Transverse colon (tissue), 4 donors: ENCODE measurements around the gene MTHFD1. TPM values are rescaled to one million over a fixed set of nuclear protein-coding genes. Genes with fewer than 3 reads are reported as not detected.

Experiments
- DNase-seq: peaks from one replicate; pipeline ENCODE4 v3.0.0-alpha.2; 2019
- H3K27ac ChIP-seq, 4 donors: fragments of 200-600 bp; sonication (generic); 2 replicates each; pipeline ENCODE4 v1.5.1; 2016 to 2018; ENCODE audit warnings: inconsistent platforms in 4 of 4
- H3K27me3 ChIP-seq: fragments of 200-600 bp; sonication (generic); 2 replicates; pipeline ENCODE4 v1.5.1; 2017; ENCODE audit warnings: inconsistent platforms
- H3K36me3 ChIP-seq, 4 donors: fragments of 200-600 bp; sonication (generic); 2 replicates each; pipeline ENCODE4 v1.5.1; 2017 to 2019; ENCODE audit warnings: inconsistent platforms in 4 of 4
- H3K4me1 ChIP-seq, 4 donors: fragments of 200-600 bp; sonication (generic); 2 replicates each; pipeline ENCODE4 v1.5.1; 2017 to 2020; ENCODE audit warnings: inconsistent platforms in 4 of 4
- H3K4me3 ChIP-seq, 4 donors: fragments of 200-600 bp; sonication (generic); 1 replicate in 1 of 4; 2 replicates in 3 of 4; pipeline versions ENCODE4 v1.5.1 to v1.6.1; 2017 to 2019; ENCODE audit warnings: inconsistent platforms in 4 of 4
- H3K9me3 ChIP-seq, 2 donors: fragments of 200-600 bp; sonication (generic); 2 replicates each; pipeline ENCODE4 v1.5.1; 2017 to 2019; ENCODE audit warnings: inconsistent platforms in 2 of 2
- CTCF ChIP-seq, 5 experiments: fragments of 200-600 bp in 3 of 5; fragments of 450-650 bp in 2 of 5; sonication (generic) in 3 of 5; IDR thresholded peaks; 1 replicate in 2 of 5; 2 replicates in 3 of 5; pipeline ENCODE4 v1.5.1; 2016 to 2017; ENCODE audit warnings: antibody characterized with exemption in 5 of 5, inconsistent platforms in 3 of 5, mild to moderate bottlenecking in 2 of 5, moderate library complexity in 1 of 5
- EP300 ChIP-seq: sonication (generic); formaldehyde crosslinking; IDR thresholded peaks from one replicate; pipeline ENCODE4 v1.6.1; 2017; ENCODE audit warnings: antibody characterized with exemption, low read depth
- POLR2A ChIP-seq: fragments of 450-650 bp; IDR thresholded peaks from one replicate; pipeline ENCODE4 v1.6.1; 2016; ENCODE audit warnings: antibody characterized with exemption, mild to moderate bottlenecking, moderate library complexity
- POLR2AphosphoS5 ChIP-seq, 3 donors: sonication (generic); formaldehyde crosslinking; IDR thresholded peaks; one replicate each; pipeline ENCODE4 v1.6.1; 2016; ENCODE audit warnings: antibody characterized with exemption in 3 of 3
- WGBS, 2 donors: methylation state at CpG; one replicate each; pipeline ENCODE4 v1.1.5; 2018; ENCODE audit warnings: low coverage in 1 of 2; 5-methylcytosine and 5-hydroxymethylcytosine counted together
- in situ Hi-C, 4 donors: fragments of 200-750 bp; cut with MboI; loops; one replicate each; pipeline versions ENCODE4 v1.15.0 to v1.15.1; 2017; ENCODE audit warnings: low sequenced_read_pairs in 3 of 4, low pct_ligation_motif_present in 1 of 4, low pct_unique_long_range_greater_than_20kb in 1 of 4
- intact Hi-C: fragments of 100-400 bp; cut with DNase I; formaldehyde crosslinking; loops from one replicate; pipeline ENCODE4 v1.15.1; 2023; ENCODE audit warnings: low total_unique reads
- total RNA-seq, 4 donors: library from RNA; depleted of rRNA; stranded (reverse); fragments of >200 nt; gene quantifications; one replicate each; pipeline ENCODE4 v1.1.0, GENCODE V29; 2016

MTHFD1 gene
- total RNA-seq, 4 donors from 2014 or later: 20.5 to 92.0 (median 37.7) TPM

GRCh38 chr14:64442300-64442988 lies 54.3 kb downstream of the MTHFD1 start:
- Histone ChIP-seq H3K9me3 (no peaks in the 10 kb centered on the region), H3K36me3 (no peaks in the 10 kb centered on the region), H3K4me3 (no peak overlapping the region), H3K4me1 (peaks cover 0 to 28% (median 4%) of the 10 kb centered on the region in 4 donors), H3K27me3 (no peaks in the 10 kb centered on the region), H3K27ac (no peak overlapping the region)
- WGBS, 2 donors: 87 to 89% methylated on average over 11 to 17 of the region's 17 CpGs
- intact Hi-C loops: no loop called here
- in situ Hi-C loops: loop anchor here in 1 of 4 donors (25.0 kb wide), 1 partner anchor 195 kb away; no protein-coding TSS in a partner anchor
- TF ChIP-seq POLR2A (no peak), CTCF (IDR thresholded peaks at IDR 0.05) (no peak), EP300 (no peak), POLR2AphosphoS5 (IDR thresholded peaks at IDR 0.05) (no peak)
- DNase-seq: no peak

GRCh38 chr14:64444140-64444539 lies 56.0 kb downstream of the MTHFD1 start:
- no peaks in the 10 kb centered on the region for H3K27me3 ChIP-seq
- H3K4me1 ChIP-seq: peaks cover 0 to 13% (median 4%) of the 10 kb centered on the region in 4 donors
- DNase-seq: no peak
- H3K9me3 ChIP-seq: no peaks in the 10 kb centered on the region
- TF ChIP-seq EP300 (no peak), CTCF (IDR thresholded peaks at IDR 0.05) (no peak), POLR2AphosphoS5 (IDR thresholded peaks at IDR 0.05) (no peak)
- in situ Hi-C loops (loop anchor here in 1 of 4 donors (25.0 kb wide), 1 partner anchor 193 kb away; no protein-coding TSS in a partner anchor), intact Hi-C loops (no loop called here)
- H3K4me3 ChIP-seq: no peak overlapping the region
- H3K36me3 ChIP-seq: peaks cover 0 to under 1% (median 0%) of the 10 kb centered on the region in 4 donors
- no peak overlapping the region for H3K27ac ChIP-seq
- 81 to 91% methylated on average over 6 to 11 of the region's 11 CpGs for WGBS, 2 donors

- intact Hi-C loops: no loop called here
- Histone ChIP-seq H3K4me3 (no peak overlapping the region), H3K27ac (peak overlapping the region; percentile 7 to 68 (median 39)), H3K36me3 (peaks cover 0 to 9% (median 0%) of the 10 kb centered on the region in 4 donors), H3K9me3 (no peaks in the 10 kb centered on the region), H3K4me1 (peaks cover 0 to 13% (median 4%) of the 10 kb centered on the region in 4 donors), H3K27me3 (no peaks in the 10 kb centered on the region)
- DNase-seq: peak; percentile 45
- WGBS, 2 donors: 60 to 65% methylated on average over 4 to 7 of the region's 7 CpGs
- no peak for TF ChIP-seq POLR2AphosphoS5 (IDR thresholded peaks at IDR 0.05)
- no peak for TF ChIP-seq CTCF (IDR thresholded peaks at IDR 0.05)
- no peak for TF ChIP-seq POLR2A
- TF ChIP-seq EP300: no peak
- in situ Hi-C loops: loop anchor here in 1 of 4 donors (25.0 kb wide), 1 partner anchor 192 kb away; no protein-coding TSS in a partner anchor
Observed at GRCh38 chr14:64444984-64445845, 57.1 kb downstream of the MTHFD1 start.
